GM18508 (cell line): Measurements from ENCODE around the gene P2RX2.

Experiments
- ATAC-seq: cut with Tn5 transposase; IDR thresholded peaks from one replicate; pipeline ENCODE4 v1.9.1; 2021; ENCODE audit warnings: moderate number of reproducible peaks; ENCODE audit not compliant: insufficient read depth, unreplicated experiment

Gene P2RX2

GRCh38 chr12:132617135-132617701 lies 1.4 kb upstream of the P2RX2 start:
- no peak for ATAC-seq

- no peak for ATAC-seq
Measured at GRCh38 chr12:132617822-132618682, 524 bp upstream of the P2RX2 start.

- no peak for ATAC-seq
Measured at GRCh38 chr12:132619071-132619385, 452 bp downstream of the P2RX2 start.

- no peak for ATAC-seq
Measured at GRCh38 chr12:132619386-132620112, 973 bp downstream of the P2RX2 start.

- no peak for ATAC-seq
Measured at GRCh38 chr12:132620113-132620898, 1.7 kb downstream of the P2RX2 start.

- no peak for ATAC-seq
Measured at GRCh38 chr12:132620899-132621656, 2.5 kb downstream of the P2RX2 start.

GRCh38 chr12:132621657-132622435 lies 3.3 kb downstream of the P2RX2 start:
- no peak for ATAC-seq

- no peak for ATAC-seq
Measured at GRCh38 chr12:132622437-132623071, 4.0 kb downstream of the P2RX2 start.

- no peak for ATAC-seq
Measured at GRCh38 chr12:132623072-132623869, 4.7 kb downstream of the P2RX2 start.

- no peak for ATAC-seq
Measured at GRCh38 chr12:132624186-132624855, 5.7 kb downstream of the P2RX2 start.

GRCh38 chr12:132624910-132625630 lies 6.5 kb downstream of the P2RX2 start:
- no peak for ATAC-seq

GRCh38 chr12:132625731-132626430 lies 7.3 kb downstream of the P2RX2 start:
- no peak for ATAC-seq

GRCh38 chr12:132629330-132629729 lies 10.8 kb downstream of the P2RX2 start:
- no peak for ATAC-seq

GRCh38 chr12:132630672-132631071 lies 12.1 kb downstream of the P2RX2 start:
- no peak for ATAC-seq

GRCh38 chr12:132631666-132632065 lies 13.1 kb downstream of the P2RX2 start:
- no peak for ATAC-seq
